ENCODE data around the gene RBM15B.
A peak's percentile ranks its signal among the peaks of the same experiment; 100 is the strongest.

The RBM15B gene

DNA sequence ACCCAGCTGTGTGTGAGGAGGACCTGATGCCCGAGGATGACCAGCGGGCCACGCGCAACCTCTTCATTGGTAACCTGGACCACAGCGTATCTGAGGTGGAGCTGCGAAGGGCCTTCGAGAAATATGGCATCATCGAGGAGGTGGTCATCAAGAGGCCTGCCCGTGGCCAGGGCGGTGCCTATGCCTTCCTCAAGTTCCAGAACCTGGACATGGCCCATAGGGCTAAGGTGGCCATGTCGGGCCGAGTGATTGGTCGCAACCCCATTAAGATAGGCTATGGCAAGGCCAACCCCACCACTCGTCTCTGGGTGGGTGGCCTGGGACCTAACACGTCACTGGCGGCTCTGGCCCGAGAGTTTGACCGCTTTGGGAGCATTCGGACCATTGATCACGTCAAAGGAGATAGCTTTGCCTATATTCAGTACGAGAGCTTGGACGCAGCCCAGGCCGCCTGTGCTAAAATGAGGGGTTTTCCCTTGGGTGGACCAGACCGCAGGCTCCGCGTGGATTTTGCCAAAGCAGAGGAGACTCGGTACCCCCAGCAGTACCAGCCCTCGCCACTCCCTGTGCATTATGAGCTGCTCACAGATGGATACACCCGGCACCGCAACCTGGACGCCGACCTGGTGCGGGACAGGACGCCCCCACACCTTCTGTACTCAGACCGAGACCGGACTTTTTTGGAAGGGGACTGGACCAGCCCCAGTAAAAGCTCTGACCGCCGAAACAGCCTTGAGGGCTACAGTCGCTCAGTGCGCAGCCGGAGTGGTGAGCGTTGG is 1.5 kb downstream of the RBM15B start:
- no peak for DNase-seq

DNA sequence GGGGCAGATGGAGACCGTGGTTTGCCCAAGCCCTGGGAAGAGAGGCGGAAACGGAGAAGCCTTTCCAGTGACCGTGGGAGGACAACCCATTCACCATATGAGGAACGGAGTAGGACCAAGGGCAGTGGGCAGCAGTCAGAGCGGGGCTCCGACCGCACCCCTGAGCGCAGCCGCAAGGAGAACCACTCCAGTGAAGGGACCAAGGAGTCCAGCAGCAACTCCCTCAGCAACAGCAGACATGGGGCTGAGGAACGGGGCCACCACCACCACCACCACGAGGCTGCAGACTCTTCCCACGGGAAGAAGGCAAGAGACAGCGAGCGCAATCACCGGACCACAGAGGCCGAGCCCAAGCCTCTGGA is 2.0 kb downstream of the RBM15B start:
- no peak for DNase-seq

- no peak for DNase-seq
Measured at GRCh38 chr3:51393564-51393963, 2.5 kb downstream of the RBM15B start.

DNA sequence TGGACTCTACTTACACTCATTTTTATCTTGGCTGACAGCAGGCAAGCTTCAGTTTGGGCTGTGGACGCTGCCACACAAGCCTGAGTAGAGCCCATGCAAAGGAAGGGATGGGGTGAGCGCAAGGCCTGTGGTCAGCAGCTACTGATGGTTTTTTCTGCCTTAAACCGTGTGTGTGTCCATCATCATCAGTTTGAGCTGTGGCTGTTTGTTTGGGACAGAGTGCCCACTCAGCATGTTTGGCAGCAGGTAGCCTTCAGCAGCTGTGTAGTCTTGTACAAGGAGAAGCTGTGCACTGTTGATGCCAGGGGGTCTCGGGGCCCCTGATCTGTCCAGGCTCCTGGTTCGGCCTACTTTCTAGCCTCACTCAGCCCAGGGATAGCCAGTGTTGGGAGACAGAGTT is 3.5 kb downstream of the RBM15B start:
- DNase-seq = no peak

DNA sequence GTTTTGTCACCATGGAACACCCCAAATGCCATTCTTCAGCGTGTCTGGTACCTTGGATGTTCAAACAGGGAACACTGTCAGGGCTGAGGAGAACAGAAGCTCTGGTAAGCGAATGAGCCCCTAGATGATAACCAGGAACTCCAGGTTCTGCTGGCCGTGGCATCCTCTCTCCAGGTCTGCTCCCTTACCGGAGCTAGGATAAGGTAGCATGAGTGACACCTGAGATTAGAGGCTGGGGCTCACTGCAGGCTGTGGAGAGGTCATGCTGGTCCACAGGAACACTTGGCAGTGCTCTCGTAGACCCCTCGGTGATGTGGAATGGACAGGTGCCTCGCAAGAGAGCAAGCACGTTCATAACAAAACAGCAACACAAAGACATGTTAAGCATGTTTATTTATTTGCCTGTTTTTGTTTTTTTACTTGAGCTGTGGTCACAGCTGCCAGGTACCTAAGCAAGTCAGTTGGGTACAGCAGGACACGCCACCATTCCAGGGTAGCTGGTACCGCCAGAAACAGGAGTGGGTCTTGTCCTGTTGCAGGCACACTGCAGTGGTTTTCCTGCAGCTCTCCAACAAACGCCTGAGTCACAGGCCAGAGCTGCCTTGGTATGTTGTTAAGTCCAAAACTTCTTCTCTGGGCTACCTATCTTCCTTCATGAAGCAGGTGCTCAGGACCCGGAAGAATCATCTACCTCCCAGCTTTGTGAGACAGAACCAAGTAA is 4.6 kb downstream of the RBM15B start:
- DNase-seq = no peak

- DNase-seq = no peak
Measured at GRCh38 chr3:51396401-51396800, 5.3 kb downstream of the RBM15B start.

DNA sequence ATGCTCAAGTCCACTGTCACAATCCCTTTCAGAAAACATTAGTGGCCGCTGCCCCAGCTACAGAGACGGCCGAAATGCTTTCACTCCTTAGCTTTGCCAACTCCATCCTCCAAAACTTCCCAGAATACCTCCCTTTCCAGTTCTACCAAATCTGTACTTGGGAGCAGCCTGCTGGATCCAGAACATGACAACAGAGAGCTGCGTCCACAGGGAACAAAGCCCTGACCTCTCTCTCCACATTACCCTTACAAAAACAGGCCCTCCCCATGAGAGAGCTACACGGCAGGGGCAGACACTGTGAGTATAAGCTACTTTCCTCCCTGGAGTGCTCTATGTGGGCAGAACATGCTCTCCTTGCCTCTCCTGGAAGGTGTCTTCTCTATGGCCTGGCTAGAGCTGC is 6.3 kb downstream of the RBM15B start:
- no peak for DNase-seq

DNA sequence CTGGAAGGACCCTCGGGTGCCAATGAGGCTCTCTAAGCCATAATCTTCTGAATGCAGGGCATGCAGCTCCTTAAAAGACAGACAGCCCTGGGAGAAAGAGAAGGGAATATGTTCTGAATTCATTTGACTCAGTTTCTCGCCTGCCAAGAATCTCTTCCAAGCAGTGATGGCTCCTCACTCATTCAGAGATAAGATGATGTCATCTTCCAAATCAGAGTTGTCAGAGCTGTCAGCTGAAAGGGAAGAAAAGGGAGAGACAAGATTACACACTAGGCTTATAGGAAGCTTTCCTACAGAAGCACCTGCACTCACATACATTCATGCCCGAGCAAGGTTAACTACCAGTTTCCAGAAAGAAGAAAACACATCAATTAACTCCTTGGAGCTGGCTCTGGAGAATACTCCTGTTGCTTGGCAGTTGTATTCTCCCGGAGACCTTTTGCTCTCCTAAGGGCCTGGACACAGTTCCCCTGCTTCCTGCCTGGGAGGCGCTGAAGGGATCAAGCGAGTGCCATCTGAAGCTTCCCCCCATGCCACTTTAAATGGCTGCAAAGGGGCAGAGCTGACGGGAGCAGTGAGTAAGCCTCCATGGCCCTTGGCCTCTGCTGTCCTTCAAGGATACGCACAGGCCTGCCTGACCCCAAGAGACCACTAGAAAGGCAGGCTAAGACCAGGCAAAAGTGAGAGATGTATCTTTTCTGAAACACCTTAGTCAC is 7.7 kb downstream of the RBM15B start:
- DNase-seq = no peak

DNA sequence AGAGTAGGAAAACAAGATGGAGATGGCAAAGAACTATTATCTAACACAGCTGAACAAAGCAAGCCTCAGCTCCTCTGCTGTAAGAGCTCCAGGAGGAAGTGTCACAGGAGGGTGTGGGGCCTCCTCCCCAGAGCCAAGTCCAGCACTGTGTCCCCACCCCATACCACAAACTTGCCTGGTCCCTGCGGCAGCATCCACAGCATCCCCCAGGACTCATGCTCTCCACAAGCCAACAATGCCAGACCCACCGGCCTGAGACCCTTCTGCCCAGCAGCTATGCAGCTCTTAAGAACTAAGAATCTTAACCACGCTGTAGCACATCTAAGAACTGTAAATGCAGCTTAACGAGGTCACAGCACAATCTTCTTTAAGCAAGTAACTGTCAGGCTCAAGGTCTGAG is 9.1 kb downstream of the RBM15B start:
- DNase-seq = no peak

GRCh38 chr3:51401735-51402134 is 10.7 kb downstream of the RBM15B start:
- DNase-seq = no peak

GRCh38 chr3:51403675-51404074 is 12.6 kb downstream of the RBM15B start:
- DNase-seq = no peak

- no peak for DNase-seq
Measured at GRCh38 chr3:51408021-51408420, 16.9 kb downstream of the RBM15B start.

DNA sequence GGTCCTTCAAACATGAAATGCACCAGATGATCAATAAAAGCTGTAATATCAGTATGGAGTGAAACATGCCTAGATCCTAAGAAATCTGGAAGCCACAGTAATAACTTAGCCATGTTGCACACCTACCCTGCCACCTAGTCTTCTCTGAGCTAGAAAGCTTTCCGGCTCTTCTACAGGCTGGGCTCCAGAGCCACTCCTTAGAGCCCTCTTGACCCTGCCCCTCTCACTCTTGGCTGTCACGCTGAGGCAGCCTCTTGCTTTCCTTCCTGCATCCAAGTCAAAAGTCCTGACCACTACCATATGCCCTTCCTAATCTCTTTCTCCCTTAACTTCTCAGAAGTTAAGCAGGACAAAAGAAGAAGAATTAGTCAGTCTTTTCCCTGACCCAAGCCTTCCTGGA is 17.7 kb downstream of the RBM15B start:
- DNase-seq = no peak

GRCh38 chr3:51422211-51422610 is 31.1 kb downstream of the RBM15B start:
- DNase-seq = no peak

DNA sequence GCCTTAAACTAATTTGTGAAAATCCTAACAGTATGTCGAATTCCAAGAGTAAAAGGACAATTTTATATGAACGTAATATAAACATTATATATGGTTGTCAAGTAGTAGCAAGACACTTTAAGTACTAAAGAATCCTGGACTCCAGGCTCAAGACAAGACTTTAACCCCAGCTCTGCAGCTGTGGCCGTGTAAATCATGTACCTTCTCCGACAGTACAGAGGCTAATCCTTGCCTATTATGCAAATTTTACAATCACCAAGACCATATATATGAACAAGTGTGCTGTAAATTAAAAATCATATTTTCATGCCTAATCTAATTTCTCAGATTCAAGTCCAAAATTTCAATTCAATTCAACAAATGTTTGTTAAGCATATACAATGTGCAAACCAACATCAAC is 35.8 kb downstream of the RBM15B start:
- DNase-seq = no peak

DNA sequence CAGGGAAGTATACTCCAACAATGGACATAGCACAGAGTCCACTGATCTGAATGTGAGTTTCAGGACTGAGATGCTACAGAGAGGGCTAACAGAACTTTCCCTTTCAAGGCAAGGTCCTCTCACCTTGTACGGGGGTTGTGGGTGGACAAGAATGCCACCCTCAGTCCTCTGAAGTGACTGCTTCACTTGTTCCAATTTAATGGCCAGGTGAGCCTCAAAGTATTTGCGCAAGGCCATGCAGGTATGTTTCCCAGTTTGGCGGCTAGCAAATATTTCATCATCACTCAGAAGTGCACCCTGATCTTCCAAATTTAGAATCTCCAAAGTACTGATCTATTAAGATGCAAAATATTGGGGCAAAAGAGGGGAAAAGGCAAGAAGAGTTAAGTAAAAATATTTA is 38.1 kb downstream of the RBM15B start:
- DNase-seq = no peak

DNA sequence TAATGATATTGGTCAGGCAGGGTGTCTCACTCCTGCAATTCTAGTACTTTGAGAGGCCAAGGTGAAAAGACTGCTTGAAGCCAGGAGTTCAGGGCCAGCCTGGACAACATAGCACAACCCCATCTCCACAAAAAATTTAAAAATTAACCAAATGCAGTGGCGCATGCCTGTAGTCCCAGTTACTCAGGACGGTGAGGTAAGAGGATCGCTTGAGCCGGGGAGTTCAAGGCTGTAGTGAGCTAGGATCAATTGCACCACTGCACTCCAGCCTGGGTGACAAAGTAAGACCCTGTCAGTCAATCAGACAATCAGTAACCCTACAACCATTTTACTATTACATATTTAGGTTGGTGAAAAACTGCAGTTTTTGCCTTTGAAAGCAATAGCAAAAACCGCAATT is 43.0 kb downstream of the RBM15B start:
- DNase-seq = no peak

- DNase-seq = peak; percentile 25
Measured at GRCh38 chr3:51434746-51435327, 43.8 kb downstream of the RBM15B start.

DNA sequence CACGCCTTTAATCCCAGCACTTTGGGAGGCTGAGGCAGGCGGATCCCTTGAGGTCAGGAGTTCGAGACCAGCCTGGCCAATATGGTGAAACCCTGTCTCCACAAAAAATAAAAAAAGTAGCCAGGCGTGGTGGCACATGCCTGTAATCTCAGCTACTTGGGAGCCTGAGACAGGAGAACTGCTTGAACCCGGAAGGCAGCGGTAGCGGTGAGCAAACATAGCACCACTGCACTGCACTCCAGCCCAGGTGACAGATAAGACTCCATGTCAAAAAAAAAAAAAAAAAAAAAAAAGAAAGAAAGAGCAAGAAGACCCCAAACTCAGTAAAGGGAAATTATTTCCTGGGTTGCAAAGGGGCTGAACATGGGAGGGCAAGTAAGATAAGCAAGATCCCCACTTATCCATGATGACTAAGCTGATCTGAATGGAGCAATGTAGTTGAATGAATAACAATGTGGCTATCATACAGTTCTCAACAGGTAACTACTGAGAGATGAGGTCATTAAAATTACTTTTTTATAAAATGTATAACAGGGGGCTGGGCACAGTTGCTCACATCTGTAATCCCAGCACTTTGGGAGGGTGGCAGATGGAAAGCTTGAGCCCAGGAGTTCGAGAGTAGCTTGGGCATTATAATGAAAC is 46.0 kb downstream of the RBM15B start:
- no peak for DNase-seq

GRCh38 chr3:51441282-51442030 is 50.4 kb downstream of the RBM15B start:
- no peak for DNase-seq

GRCh38 chr3:51445544-51446280 is 54.6 kb downstream of the RBM15B start:
- no peak for DNase-seq

All from NCI-H1105 treated with DMSO at 0.1 percent for 48 hours (cell line).